Posterior vena cava (tissue), 2 donors: ENCODE data around the gene S100A14. TPM values are rescaled to one million over a fixed set of nuclear protein-coding genes. Genes with fewer than 3 reads are reported as not detected.

Source experiments
- DNase-seq: peaks from one replicate; pipeline ENCODE4 v3.0.0-alpha.2; 2020; ENCODE audit warnings: low spot score
- intact Hi-C, 2 donors: fragments of 100-400 bp; cut with DNase I; formaldehyde crosslinking; loops; one replicate each; pipeline versions ENCODE4 v1.14.1 to v1.14.2; 2022 to 2023
- total RNA-seq, 2 donors: library from RNA; stranded (reverse); fragmentation: NEBNext Ultra II Directional; extraction: Animal tissue kit (Norgen Biotek cat#: 25700); gene quantifications; one replicate each; pipeline ENCODE4 v1.2.1, GENCODE V29; 2021
- donor health status: DM: yes; HTN: yes; CAD: no.
- donor health status: DM: yes; HTN: yes; CAD: no.

S100A14 gene
- total RNA-seq, 2 donors from 2014 or later, result not detected

DNA sequence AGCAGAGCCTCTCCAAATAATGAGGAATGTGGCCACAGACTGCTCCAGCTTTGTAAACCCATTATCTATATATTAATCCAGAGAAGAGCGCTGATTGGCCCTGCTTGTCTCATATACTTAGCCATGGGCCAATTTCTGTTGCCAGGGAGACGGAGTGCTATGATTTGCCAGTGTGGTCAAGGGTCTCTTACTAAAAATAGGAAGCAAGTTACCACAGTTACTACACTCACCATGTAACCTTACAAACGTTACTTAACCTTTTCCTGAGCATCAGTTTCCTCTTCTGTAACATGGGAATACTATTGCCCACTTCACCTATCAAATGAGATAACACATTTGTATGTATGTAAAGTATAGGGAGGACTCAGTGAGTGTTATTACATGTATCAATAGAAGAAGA, 42.8 kb downstream of the S100A14 start:
- intact Hi-C loops, result loop anchor here (5.0 kb wide), 3 partner anchors 44 to 221 kb away; partner anchors contain the start of gene S100A14 (in 1 of the 2)
- DNase-seq, result peak; percentile 4

GRCh38 chr1:153572569-153573015, 43.5 kb downstream of the S100A14 start:
- intact Hi-C loops, result loop anchor here (5.0 kb wide), 3 partner anchors 45 to 220 kb away; partner anchors contain the start of gene S100A14 (in 1 of the 2)
- DNase-seq, result peak; percentile 92

DNA sequence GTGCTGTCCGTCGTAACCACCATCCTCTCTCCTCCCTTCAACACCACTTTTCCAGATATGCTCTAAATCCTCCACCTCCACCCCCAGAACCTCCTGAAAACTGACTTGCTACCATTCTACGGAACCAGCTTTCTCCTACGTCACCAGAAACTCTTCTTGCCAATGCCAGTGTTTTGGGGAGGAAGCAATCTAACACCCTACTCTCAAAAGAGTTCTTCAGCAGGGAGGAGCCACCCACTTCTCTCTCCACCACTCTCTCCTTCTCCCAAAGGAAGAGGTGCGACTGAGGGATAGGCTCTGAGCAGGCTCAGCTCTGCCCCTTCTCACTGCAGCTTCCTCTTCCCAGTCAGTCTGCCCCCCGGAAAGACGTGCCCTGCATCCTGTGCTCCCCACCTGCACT, 44.4 kb downstream of the S100A14 start:
- DNase-seq, result peak; percentile 45
- intact Hi-C loops, result loop anchor here (5.0 kb wide), 3 partner anchors 46 to 219 kb away; partner anchors contain the start of gene S100A14 (in 1 of the 2)

GRCh38 chr1:153570874-153571273, 45.3 kb downstream of the S100A14 start:
- peak; percentile 10 for DNase-seq
- intact Hi-C loops, result loop anchor here (5.0 kb wide), 3 partner anchors 46 to 219 kb away; partner anchors contain the start of gene S100A14 (in 1 of the 2)

DNA sequence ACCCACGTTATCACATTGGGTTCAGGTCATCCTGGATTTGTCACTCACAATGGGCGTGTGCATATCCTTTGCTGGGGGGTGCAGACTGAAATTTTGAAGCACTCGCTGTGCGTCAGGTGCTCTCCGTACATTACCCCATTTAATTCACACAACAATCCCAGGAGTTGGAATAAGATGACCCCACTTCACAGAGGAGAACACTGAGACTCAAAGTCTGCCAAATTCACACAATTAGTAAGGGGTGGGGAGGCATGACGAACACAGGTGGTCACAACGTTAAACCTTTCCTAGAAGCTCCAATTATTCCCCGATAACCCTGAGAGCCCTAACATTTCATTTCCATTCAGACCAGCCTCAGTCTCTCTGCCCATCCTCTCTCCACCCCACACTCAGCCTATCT, 46.7 kb downstream of the S100A14 start:
- intact Hi-C loops, result loop anchor here (2.0 to 10.0 kb wide), 3 partner anchors 37 to 59 kb away; no protein-coding TSS in a partner anchor

GRCh38 chr1:153568367-153569099, 47.6 kb downstream of the S100A14 start:
- DNase-seq, result peak; percentile 96
- intact Hi-C loops, result loop anchor here (2.0 to 10.0 kb wide), 3 partner anchors 36 to 58 kb away; no protein-coding TSS in a partner anchor

More for the DNA sequence above, 46.7 kb downstream of the S100A14 start:
- DNase-seq, result no peak

GRCh38 chr1:153567621-153568366, 48.3 kb downstream of the S100A14 start:
- intact Hi-C loops, result loop anchor here (2.0 to 10.0 kb wide), 3 partner anchors 35 to 57 kb away; no protein-coding TSS in a partner anchor
- peak; percentile 38 for DNase-seq

DNA sequence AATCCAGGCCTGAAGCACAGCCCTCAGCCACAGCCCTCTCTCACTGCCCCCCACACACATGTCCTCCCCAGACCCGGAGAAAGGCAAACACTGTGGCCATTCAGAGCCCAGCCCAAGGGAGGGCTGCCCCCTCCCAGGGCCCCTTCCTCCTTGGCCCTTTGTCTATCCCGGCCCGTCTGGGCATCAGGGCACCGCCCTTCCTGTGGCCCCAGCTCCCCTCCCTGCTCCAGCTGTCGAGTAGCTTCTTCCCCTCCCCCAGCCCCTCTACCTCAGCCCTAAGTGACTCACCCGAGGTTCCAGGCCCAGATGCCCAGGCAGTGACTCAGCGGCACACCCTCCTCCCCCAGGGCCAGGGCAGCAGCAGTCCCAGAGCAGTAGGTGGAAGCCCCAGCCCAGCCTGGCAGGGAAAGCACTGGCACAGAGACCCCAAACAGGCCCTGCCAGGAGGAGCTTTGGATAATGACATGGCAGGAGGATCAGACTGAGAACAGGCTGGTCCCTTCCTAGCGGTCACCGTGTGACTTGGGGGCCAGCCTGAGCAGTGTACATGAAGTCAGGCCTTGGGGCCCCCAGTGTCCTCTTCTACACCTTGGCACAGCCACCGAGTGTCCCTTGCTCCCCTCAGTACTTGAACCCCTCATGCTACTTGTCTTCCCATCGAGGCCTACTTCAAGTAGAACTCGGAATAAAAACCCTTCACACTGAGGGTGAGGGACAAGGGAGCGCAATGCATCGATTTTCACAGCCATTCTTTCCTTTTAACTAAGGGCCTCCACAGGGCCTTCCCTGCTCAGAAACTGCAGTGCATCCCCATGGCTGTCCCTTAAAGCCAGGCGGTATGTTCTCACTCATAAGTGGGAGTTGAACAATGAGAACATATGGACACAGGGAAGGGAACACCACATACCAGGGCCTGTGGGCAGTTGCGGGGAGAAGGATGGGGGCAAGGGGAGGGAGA, 49.4 kb downstream of the S100A14 start:
- intact Hi-C loops, result loop anchor here (5.0 to 10.0 kb wide), 2 partner anchors 34 to 52 kb away; no protein-coding TSS in a partner anchor

GRCh38 chr1:153565529-153566374, 50.4 kb downstream of the S100A14 start, which contains the start of gene S100A2:
TSS of gene S100A2 (minus strand) at chr1:153565844. CDS start at chr1:153563877, 1,967 bp downstream.
- DNase-seq, result peak; percentile 89
- intact Hi-C loops, result loop anchor here (5.0 to 10.0 kb wide), 2 partner anchors 33 to 51 kb away; no protein-coding TSS in a partner anchor

More for the DNA sequence above, 49.4 kb downstream of the S100A14 start:
- peak; percentile 98 for DNase-seq

Other genes with a start within 250 kb of the S100A14 start
- 10 to 100 TPM; 12.6 to 34.4 TPM for gene S100A12, start 240.7 kb downstream of the S100A14 start, total RNA-seq
- 100 to 1,000 TPM; 123 to 360 TPM for gene S100A8, start 225.3 kb downstream of the S100A14 start, total RNA-seq
- not detected for gene S100A7A, start 199.8 kb downstream of the S100A14 start, total RNA-seq
- not detected for gene S100A7, start 155.7 kb downstream of the S100A14 start, total RNA-seq
- gene S100A6, start 80.3 kb downstream of the S100A14 start, total RNA-seq, result 1,000 to 10,000 TPM; 1,174 to 1,536 TPM
- not detected for gene S100A5, start 75.4 kb downstream of the S100A14 start, total RNA-seq
- 100 to 1,000 TPM; 286 to 472 TPM for gene S100A4, start 70.5 kb downstream of the S100A14 start, total RNA-seq
- gene S100A3, start 67.1 kb downstream of the S100A14 start, total RNA-seq, result 1 to 10 TPM; 4.1 to 8.3 TPM
- gene S100A2, start 50.5 kb downstream of the S100A14 start, total RNA-seq, result 1 to 10 TPM; 1.5 to 3.5 TPM
- gene S100A16, start 3.2 kb downstream of the S100A14 start, total RNA-seq, result 10 to 100 TPM; 67.0 to 99.2 TPM
- gene S100A13, start 11.2 kb upstream of the S100A14 start, total RNA-seq, result 100 to 1,000 TPM; 149 to 167 TPM
- 1 to 10 TPM in 1 of 2 donors, under 1 TPM in 1; 0.74 to 1.8 TPM for gene S100A1, start 12.1 kb upstream of the S100A14 start, total RNA-seq
- gene CHTOP, start 17.7 kb upstream of the S100A14 start, total RNA-seq, result 10 to 100 TPM; 44.5 to 47.3 TPM
- gene SNAPIN, start 42.4 kb upstream of the S100A14 start, total RNA-seq, result 10 to 100 TPM; 30.3 to 31.2 TPM
- gene ILF2, start 54.7 kb upstream of the S100A14 start, total RNA-seq, result 10 to 100 TPM; 66.9 to 82.3 TPM
- 100 to 1,000 TPM; 107 to 119 TPM for gene NPR1, start 62.4 kb upstream of the S100A14 start, total RNA-seq
- gene INTS3, start 111.7 kb upstream of the S100A14 start, total RNA-seq, result 10 to 100 TPM; 41.4 to 49.0 TPM
- gene SLC27A3, start 159.1 kb upstream of the S100A14 start, total RNA-seq, result 10 to 100 TPM; 60.5 to 64.5 TPM